DMS114 treated with DMSO at 0.1 percent for 48 hours (cell line): Measurements from ENCODE around the gene HNRNPAB.
"Not testable (repeated sequence)": the region's sequence is repeated elsewhere in the genome, so short reads cannot be mapped to it uniquely, and the experiment has no call there.

Source experiments
- DNase-seq: peaks from one replicate; lab custom pipeline; 2025; ENCODE audit not compliant: unreplicated experiment; lab: John Stamatoyannopoulos, UW

HNRNPAB gene

DNA sequence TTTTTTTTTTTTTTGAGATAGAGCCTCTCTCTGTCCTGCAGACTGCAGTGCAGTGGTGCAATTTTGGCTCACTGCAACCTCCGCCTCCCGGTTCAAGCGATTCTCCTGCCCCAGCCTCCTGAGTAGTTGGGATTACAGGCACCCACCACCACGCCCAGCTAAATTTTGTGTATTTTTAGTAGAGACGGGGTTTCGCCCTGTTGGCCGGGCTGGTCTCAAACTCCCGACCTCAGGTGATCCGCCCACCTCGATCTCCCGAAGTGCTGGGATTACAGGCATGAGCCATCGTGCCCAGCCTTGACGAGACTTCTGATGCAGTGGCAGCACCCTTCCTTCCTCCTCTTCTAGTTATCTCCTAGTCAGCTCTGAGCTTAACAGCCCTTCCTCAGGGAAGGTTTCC, 24.8 kb downstream of the HNRNPAB start:
- not testable (repeated sequence) for DNase-seq

DNA sequence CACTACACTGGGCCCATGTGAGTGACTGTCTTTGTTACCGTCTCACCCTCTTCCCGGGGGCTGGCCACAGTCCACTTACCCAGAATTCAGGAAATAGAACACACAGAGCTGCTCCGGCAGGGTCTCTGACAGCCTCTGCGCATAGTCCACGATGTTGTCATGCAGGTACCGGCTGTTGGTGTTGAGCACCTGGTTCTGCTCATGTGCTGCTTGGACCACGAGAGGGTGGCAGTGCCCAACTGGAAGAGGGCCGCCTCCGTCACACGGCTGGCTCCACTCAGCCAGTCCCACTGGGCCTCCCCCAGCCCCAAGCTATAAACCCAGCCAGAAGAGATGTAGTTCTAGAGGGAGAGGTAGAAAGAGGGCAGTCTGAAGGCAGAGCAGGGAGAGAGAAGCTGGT, 25.5 kb downstream of the HNRNPAB start:
- no peak for DNase-seq

GRCh38 chr5:178230879-178231538, 26.7 kb downstream of the HNRNPAB start:
- no peak for DNase-seq

GRCh38 chr5:178231539-178232123, 27.3 kb downstream of the HNRNPAB start:
- DNase-seq = no peak

DNA sequence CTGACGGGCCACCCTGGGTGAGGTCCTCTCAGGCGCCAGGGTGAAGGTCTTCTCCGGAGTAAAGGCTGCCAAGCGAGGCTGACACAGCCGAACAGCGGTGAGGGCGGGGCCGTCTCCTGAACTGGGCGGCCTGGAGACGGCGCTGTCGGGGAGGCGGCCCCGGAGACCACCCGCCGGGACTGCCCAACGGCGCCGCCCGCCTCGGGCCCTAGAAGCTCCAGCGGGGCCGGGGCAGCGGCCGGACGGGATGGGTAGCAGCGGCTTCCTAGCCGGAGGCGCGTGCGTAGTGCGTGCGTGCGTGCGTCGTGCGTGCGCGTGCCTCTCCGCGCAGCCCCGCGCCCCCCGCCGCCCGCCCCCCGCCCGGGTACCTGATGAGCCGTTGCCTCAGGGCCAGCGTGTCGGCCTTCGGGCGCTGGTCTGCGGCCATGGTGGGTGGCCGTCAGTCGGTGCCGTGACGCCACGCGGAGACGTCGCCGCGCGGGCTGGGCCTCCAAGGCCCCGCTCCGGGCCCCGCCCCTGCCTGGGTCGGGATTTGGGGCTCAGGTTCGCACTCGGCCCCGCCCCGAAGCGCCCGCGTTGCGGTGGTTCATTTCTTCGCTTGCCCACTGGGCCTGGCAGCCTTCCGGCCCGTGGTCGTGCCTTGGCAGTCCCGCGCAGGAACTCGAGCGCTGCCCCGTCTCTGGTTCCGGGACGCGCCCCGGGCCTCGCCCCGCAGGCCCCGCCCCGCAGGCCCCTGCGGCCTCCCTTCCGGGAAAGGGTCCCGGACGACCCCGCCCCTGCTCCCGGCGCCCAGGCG, 28.0 kb downstream of the HNRNPAB start, which contains the start of gene PHYKPL:
Gene PHYKPL (minus strand): TSS at position 679 of the 796 bp plus-strand sequence. CDS start 252 bp downstream, at position 427.
- DNase-seq = no peak

- DNase-seq = no peak
Measured at GRCh38 chr5:178232920-178233429, 28.6 kb downstream of the HNRNPAB start.

DNA sequence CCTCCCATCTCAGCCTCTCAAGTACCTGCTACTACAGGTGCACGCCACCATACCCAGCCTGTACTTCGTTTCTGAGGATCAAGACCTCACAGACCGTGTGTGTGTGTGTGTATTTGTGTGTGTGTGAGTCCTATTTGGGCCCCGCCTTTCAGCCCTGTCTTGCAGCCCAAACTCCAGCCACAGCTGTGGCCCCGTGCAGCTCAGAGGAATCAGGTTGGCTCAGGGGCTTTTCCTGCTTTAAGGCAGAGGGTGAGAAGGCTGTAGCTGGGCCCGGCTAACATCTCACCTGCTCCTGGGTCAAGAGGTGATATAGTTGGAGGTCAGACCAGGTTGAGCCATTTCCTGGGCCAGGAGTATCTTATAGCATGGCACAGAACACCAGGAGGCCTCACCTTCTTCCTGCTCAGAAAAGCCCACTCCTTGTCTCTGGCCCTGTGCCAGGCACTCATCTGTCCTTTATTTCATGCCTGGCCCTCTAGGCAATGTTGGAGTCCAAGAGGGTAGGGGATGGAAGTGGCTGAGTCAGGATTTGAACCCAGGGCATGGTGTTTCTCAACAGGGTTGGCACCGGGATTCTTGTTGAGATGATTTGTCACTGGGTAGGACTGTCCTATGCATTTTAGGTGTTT, 29.9 kb downstream of the HNRNPAB start:
- DNase-seq = no peak

- DNase-seq = peak; percentile 67
Measured at GRCh38 chr5:178234750-178235587, 30.6 kb downstream of the HNRNPAB start.

DNA sequence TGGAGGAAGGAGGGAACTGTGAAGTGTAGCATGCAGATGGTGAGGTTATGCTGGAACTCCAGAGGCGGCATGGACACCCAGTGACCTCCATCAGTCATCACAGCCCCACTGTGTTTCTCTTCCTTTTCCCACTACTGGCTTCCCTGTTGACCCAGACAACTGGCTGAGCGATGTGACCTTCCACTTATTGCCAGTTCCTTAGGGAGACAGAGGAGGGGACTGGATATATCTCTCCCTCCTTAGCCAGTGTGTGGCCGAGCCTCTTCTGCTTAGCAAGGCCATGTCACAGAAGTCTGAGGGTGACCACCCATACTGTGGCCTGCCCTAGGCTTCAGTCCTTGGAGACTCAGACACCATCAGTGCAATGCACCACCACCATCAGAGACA, 31.2 kb downstream of the HNRNPAB start:
- no peak for DNase-seq

DNA sequence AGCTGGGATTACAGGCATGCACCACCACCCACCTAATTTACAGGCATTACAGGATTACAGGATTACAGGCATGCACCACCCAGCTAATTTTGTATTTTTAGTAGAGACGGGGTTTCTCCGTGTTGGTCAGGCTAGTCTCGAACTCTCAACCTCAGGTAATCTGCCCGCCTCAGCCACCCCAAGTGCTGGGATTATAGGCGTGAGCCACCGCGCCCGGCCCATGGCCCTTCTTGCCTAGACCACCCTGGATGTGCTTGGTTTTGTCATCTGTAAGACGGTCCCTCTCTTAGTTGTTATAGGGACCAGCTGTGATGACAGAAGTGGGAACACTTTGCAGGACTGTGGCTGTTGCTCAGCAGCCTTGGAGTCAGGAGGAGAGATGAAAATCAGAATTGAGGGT, 31.8 kb downstream of the HNRNPAB start:
- no peak for DNase-seq

- DNase-seq = no peak
Measured at GRCh38 chr5:178236679-178237078, 32.3 kb downstream of the HNRNPAB start.

GRCh38 chr5:178237431-178238312, 33.3 kb downstream of the HNRNPAB start:
- DNase-seq = no peak

GRCh38 chr5:178238313-178238635, 33.9 kb downstream of the HNRNPAB start:
- no peak for DNase-seq

DNA sequence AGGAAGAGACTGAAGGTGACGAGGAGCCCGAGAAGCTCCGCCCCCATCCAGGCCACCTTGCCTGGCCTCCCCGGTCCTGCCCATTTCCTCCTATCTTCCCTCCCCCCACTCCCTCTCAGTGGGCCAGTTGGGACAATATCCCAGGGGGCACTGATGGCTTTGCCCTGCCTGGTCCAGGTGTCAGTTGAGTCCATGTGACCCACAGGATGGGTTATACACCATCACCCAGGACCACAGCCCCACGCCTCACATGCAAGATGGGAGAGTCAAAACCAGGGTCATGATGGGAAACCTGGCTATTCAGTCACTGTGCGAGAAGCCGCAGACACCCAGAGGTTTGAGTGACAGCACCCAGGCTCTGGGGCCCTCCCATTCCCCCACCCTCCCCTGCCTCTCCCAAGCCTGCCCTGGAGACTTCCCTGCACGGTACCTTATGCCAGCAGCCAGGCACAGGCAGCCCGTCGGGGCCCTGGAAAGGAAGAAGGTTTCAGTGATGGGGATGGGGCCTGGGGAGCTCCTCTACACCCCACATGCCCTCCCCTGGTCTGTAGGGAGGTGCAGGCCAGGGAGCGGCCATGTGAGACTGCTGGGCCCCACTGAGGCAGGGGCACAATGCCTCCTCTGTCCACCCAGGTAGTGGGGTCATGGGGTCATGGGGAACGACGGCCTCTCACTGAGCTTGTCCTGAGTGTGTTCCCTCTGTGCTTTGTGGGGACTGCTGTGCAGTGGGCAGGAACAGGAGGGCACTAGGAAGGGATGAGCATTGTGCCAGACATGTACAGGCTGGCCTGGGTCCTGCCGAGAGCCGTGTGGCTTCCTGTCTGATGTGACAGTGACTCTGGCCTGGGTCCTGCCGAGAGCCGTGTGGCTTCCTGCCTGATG, 34.6 kb downstream of the HNRNPAB start:
- DNase-seq = no peak

DNA sequence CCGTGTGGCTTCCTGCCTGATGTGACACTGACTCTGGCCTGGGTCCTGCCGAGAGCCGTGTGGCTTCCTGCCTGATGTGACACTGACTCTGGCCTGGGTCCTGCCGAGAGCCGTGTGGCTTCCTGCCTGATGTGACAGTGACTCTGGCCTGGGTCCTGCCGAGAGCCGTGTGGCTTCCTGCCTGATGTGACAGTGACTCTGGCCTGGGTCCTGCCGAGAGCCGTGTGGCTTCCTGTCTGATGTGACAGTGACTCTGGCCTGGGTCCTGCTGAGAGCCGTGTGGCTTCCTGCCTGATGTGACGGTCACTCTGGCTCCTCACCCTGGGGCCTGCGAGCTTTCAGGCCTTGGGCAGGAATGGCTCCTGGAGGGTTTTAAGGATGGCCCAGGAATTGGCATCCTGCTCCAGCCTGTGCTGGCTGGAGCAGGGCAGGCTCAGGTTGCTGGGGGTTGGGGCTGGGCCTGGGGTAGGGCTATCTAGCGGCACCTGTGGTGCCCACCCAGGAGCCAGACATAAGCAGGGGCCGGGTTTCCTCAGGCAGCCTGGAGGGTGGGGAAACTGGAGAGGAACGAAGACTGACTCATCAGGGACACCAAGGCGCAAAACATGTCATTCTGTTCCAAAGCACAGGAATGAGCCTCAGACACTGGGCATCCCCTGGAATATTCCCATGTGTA, 35.4 kb downstream of the HNRNPAB start:
- DNase-seq = not testable (repeated sequence)

DNA sequence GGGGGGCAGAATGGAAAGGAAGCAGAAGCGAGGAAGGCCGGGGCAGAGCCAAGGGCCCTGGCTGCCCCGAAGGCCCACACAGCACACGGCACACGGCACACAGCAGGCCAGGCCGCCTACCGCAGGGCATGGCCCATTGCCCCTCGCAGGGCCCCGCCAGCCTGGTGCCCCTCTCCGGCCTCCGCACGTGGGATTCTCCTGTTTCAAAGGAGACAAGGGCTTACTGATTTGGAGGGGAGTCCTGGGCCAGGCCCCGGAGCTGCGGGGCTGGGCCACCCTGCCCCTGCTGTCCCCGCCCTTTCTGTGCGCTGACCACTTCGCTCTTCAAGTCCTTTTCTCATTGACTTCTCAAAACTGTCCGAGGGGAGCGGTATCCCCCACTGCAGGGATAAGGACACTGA, 36.0 kb downstream of the HNRNPAB start:
- no peak for DNase-seq

- DNase-seq = no peak
Measured at GRCh38 chr5:178240766-178241165, 36.4 kb downstream of the HNRNPAB start.

DNA sequence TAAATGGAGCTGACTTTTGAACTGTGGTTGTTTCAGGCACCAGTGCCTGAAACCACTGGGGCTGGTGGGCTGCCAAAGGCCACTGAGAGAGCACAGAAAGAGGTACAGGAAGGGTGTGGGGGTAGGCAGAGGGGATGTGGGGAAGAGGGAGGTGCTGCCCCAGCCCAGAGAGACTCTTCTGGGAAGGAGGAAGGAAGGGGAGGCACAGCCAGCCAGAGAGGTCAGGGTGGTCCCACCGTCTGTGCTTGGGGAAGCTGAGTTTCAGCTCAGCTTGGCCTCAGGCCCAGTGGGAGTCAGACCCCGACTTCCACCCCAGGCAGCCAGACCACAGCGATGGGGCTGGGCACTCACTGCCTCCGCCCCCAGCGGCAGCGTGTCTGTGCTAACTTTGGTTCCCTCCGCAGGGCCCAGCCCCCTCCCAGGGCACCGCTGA, 36.9 kb downstream of the HNRNPAB start:
- no peak for DNase-seq
